Effector CD4-positive, alpha-beta T cell (primary cell): ENCODE measurements around the gene PGS1.

Experiments
- DNase-seq: peaks from one replicate; pipeline ENCODE4 v3.0.0-alpha.2; 2020

PGS1 gene

GRCh38 chr17:78411241-78411857 is 32.9 kb downstream of the PGS1 start:
- no peak for DNase-seq

- no peak for DNase-seq
Observed at GRCh38 chr17:78412403-78412802, 34.0 kb downstream of the PGS1 start.

DNA sequence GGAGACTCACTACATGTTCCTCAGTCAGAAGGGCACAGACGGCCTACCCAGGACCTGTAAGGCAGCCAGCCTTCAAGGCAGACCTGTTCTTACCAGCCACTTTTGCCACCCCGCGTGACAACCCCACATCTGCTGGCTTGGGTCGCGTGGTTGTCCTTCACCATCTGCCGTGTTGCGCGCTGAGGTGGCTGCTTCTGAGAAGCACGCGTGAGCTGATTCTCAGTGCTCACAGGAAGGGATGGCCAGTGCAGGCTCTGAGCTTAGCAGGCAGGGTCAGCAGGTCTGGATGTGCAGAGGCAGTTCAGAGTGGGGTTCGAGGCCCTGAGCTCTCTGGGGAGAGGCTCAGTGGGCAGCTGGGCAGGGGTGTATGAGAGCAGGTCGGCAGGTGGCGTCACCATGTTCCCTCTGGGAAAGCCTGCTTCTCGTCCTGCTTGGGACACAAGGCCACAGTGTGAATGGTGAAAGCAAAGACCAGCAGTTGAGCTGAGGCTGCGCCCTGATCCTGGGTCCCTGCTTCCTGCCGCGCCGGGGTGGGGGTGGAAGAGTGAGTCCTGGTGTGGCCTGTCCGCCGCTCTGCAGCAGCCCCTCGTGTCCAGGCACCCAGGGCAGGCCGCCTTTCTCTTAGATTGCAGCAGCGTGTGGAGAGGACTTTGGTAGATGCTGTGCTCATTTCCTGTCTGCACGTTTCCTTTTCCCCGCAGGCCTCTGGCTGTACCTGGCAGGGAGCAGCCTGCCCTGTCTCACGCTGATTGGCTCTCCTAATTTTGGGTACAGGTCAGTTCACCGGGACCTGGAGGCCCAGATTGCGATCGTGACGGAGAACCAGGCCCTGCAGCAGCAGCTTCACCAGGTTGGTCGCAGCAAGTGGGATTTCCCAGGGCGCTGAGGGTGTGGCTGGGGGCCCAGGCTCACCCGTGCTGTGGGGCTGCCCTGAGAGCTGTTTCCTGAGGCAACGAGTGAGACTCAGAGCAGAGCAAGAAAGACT is 36.0 kb downstream of the PGS1 start:
- DNase-seq = peak; percentile 29

- no peak for DNase-seq
Observed at GRCh38 chr17:78415821-78416711, 37.6 kb downstream of the PGS1 start.

- no peak for DNase-seq
Observed at GRCh38 chr17:78416791-78417530, 38.5 kb downstream of the PGS1 start.

GRCh38 chr17:78417531-78417909 is 39.1 kb downstream of the PGS1 start:
- no peak for DNase-seq

DNA sequence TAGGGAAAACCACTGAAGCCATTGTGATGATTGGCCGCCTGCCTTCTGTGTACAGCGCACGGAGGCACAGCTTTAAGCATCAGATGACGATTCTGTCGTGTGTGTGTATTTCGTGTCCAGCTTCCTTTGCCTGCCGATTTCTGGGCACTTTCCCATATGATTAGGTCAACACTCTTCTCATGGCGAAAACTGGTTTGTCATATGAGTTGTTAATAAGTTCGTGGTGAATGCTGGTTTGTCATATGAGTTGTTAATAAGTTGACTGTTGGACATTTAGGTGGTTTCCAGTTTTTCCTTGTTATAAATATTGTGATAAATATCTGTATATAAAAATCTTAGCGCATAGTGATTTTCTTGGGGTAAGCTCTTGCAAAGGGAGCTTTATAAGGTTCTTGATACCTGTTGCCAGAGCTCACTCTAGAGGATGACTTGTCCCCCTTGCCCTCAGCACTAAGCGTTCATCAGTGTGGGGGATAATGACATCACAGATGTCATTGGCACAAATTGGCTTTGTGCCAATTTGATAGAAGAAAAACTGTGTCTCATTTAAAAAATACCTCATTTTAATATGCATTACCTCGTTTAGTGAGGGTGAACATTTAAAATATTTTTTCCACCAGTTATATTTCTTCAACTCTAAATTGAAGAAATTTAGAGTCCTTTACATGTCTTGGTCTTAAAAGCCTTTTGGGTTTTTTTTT is 40.0 kb downstream of the PGS1 start:
- DNase-seq = no peak

GRCh38 chr17:78419970-78420815 is 41.7 kb downstream of the PGS1 start:
- DNase-seq = no peak

DNA sequence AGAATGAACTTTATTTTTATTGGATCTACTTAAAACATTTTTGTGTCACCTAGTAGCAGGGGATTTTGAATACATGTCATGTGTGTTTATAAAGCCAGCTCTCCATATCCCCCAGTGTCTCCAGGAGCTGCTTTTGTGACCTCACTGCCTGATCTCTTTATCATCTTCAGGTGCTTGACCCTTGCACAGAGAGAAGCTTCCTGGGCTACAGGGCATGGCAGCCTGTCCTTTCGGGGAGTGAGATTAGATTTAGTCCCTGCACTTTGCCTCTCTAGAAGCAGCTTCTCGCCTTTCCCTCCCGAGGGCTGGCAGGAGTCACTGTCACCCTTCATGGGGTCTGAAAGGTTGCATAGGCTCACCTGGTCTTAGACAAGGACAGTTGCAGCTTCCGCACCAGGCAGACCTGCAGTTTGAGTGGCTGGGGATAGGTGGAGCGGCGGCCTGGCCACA is 42.7 kb downstream of the PGS1 start:
- DNase-seq = no peak

- peak; percentile 69 for DNase-seq
Observed at GRCh38 chr17:78421534-78422266, 43.3 kb downstream of the PGS1 start.

DNA sequence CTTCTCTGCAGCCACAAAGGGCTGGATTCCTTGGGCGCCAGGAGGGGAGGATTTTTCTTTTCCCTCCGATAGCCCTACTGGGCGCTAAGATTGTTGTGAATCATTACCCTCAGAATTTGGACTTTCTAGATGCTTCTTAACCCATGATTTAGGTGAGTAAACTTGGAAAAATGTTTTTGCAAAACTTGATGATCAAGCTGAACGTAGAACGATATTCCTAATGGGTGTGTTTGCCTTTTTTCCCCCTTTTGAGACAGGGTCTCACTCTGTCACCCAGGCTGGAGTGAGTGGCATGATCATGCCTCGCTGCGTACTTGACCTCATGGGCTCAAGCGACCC is 43.8 kb downstream of the PGS1 start:
- DNase-seq = no peak

- DNase-seq = no peak
Observed at GRCh38 chr17:78422872-78423588, 44.6 kb downstream of the PGS1 start.

- DNase-seq = no peak
Observed at GRCh38 chr17:78423961-78424675, 45.7 kb downstream of the PGS1 start.

GRCh38 chr17:78425429-78425828 is 47.0 kb downstream of the PGS1 start:
- DNase-seq = no peak

DNA sequence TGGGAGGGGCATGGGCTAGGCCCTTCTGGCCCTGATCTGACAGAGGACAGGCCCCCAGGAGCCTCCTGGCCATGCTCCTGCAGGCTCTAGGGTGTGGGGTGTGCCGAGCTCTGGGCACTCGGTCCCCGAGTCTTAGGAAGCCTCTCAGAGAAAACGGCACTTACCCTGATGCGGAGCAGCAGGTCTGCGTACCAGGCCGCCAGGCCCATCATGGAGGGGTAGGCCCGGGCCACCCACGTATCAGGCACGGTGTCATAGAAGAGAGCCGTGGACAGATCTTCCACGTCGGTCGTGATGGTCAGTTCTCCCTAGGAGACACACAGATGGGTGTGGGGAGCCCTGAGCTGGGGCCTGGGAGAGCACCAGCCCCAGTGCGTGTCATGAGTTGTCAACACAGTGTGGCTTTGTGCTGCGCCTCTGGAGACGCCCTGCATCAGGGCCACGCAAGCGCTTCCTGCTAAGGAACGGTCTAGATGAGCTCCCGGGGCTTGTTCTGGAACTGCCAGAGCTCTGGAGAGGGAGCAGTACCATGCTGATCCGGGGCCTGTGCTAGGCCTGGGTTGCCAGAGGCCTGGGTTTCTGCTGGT is 47.9 kb downstream of the PGS1 start:
- DNase-seq = no peak

- DNase-seq = no peak
Observed at GRCh38 chr17:78427140-78427539, 48.7 kb downstream of the PGS1 start.

DNA sequence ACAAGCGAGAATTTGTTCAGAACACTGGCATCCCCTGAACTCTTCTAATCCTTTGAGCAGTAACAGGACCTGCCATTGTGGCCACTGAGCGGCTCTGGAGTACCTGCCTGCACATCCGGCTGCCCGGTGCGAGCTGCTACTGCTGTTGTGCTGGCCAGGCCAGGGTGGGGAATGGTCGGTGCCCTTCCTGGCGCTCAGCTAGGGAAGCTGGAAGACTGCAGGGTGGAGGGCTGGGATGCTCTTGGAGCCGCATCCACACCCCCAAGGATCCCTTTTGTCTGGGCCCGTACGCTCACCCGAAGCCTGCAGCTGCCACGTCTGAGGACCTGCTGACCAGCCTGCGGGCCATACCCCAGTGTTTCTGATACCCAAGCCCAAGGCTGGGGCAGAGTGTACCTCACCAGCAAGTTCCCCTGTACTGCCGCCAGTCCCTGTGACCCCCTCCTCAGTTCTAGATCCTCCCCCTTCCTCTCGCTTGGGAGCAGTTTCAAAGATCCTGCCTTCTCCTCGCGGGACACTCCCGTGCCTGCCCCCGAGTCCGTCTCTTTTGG is 49.7 kb downstream of the PGS1 start:
- DNase-seq = no peak
